ENCODE results near the gene SNX11.

SNX11 gene

GRCh38 chr17:48131216-48131824, 23.8 kb downstream of the SNX11 start:
- Histone ChIP-seq H3K27ac (ENCODE audit: low read length) (no peak overlapping the region), H3K27me3 (ENCODE audit: control insufficient read depth, insufficient read depth, low read length) (no peaks in the 10 kb centered on the region), H3K9me3 (ENCODE audit: control insufficient read depth, insufficient read depth, low read length) (no peaks in the 10 kb centered on the region), H3K36me3 (ENCODE audit: control insufficient read depth, insufficient read depth, low read length) (no peaks in the 10 kb centered on the region), H3K4me1 (ENCODE audit: control insufficient read depth, insufficient read depth, low read length) (no peaks in the 10 kb centered on the region), H3K4me3 (ENCODE audit: low read length) (no peak overlapping the region)
- no CpG with 5 or more reads among the region's 4 CpGs for WGBS (ENCODE audit: insufficient coverage, insufficient read length)
- peak; percentile 76 for DNase-seq (ENCODE audit: low read depth, low spot score)

- no peak for DNase-seq (ENCODE audit: low read depth, low spot score)
- Histone ChIP-seq H3K27ac (ENCODE audit: low read length) (no peak overlapping the region), H3K4me3 (ENCODE audit: low read length) (no peak overlapping the region), H3K4me1 (ENCODE audit: control insufficient read depth, insufficient read depth, low read length) (no peaks in the 10 kb centered on the region), H3K9me3 (ENCODE audit: control insufficient read depth, insufficient read depth, low read length) (no peaks in the 10 kb centered on the region), H3K36me3 (ENCODE audit: control insufficient read depth, insufficient read depth, low read length) (no peaks in the 10 kb centered on the region), H3K27me3 (ENCODE audit: control insufficient read depth, insufficient read depth, low read length) (no peaks in the 10 kb centered on the region)
- no CpG with 5 or more reads among the region's 5 CpGs for WGBS (ENCODE audit: insufficient coverage, insufficient read length)
Observed at GRCh38 chr17:48132385-48132784, 24.8 kb downstream of the SNX11 start.

- no peaks in the 10 kb centered on the region for H3K36me3 ChIP-seq (ENCODE audit: control insufficient read depth, insufficient read depth, low read length)
- no peak overlapping the region for H3K4me3 ChIP-seq (ENCODE audit: low read length)
- no peaks in the 10 kb centered on the region for H3K9me3 ChIP-seq (ENCODE audit: control insufficient read depth, insufficient read depth, low read length)
- DNase-seq (ENCODE audit: low read depth, low spot score): no peak
- WGBS (ENCODE audit: insufficient coverage, insufficient read length): no CpG with 5 or more reads among the region's 3 CpGs
- no peak overlapping the region for H3K27ac ChIP-seq (ENCODE audit: low read length)
- no peaks in the 10 kb centered on the region for H3K27me3 ChIP-seq (ENCODE audit: control insufficient read depth, insufficient read depth, low read length)
- no peaks in the 10 kb centered on the region for H3K4me1 ChIP-seq (ENCODE audit: control insufficient read depth, insufficient read depth, low read length)
Observed at GRCh38 chr17:48134912-48135480, 27.4 kb downstream of the SNX11 start.

GRCh38 chr17:48137656-48138055, 30.1 kb downstream of the SNX11 start:
- no peak overlapping the region for H3K4me3 ChIP-seq (ENCODE audit: low read length)
- no peaks in the 10 kb centered on the region for H3K9me3 ChIP-seq (ENCODE audit: control insufficient read depth, insufficient read depth, low read length)
- H3K36me3 ChIP-seq (ENCODE audit: control insufficient read depth, insufficient read depth, low read length): no peaks in the 10 kb centered on the region
- no peak overlapping the region for H3K27ac ChIP-seq (ENCODE audit: low read length)
- no peaks in the 10 kb centered on the region for H3K27me3 ChIP-seq (ENCODE audit: control insufficient read depth, insufficient read depth, low read length)
- DNase-seq (ENCODE audit: low read depth, low spot score): no peak
- H3K4me1 ChIP-seq (ENCODE audit: control insufficient read depth, insufficient read depth, low read length): no peaks in the 10 kb centered on the region
- WGBS (ENCODE audit: insufficient coverage, insufficient read length): no CpG with 5 or more reads among the region's 1 CpG

GRCh38 chr17:48139944-48140343, 32.4 kb downstream of the SNX11 start:
- H3K27me3 ChIP-seq (ENCODE audit: control insufficient read depth, insufficient read depth, low read length): no peaks in the 10 kb centered on the region
- no peaks in the 10 kb centered on the region for H3K36me3 ChIP-seq (ENCODE audit: control insufficient read depth, insufficient read depth, low read length)
- no peak overlapping the region for H3K4me3 ChIP-seq (ENCODE audit: low read length)
- DNase-seq (ENCODE audit: low read depth, low spot score): no peak
- no peak overlapping the region for H3K27ac ChIP-seq (ENCODE audit: low read length)
- no CpG with 5 or more reads among the region's 2 CpGs for WGBS (ENCODE audit: insufficient coverage, insufficient read length)
- no peaks in the 10 kb centered on the region for H3K4me1 ChIP-seq (ENCODE audit: control insufficient read depth, insufficient read depth, low read length)
- no peaks in the 10 kb centered on the region for H3K9me3 ChIP-seq (ENCODE audit: control insufficient read depth, insufficient read depth, low read length)

GRCh38 chr17:48143629-48144028, 36.1 kb downstream of the SNX11 start:
- Histone ChIP-seq H3K4me1 (ENCODE audit: control insufficient read depth, insufficient read depth, low read length) (no peaks in the 10 kb centered on the region), H3K36me3 (ENCODE audit: control insufficient read depth, insufficient read depth, low read length) (no peaks in the 10 kb centered on the region), H3K27ac (ENCODE audit: low read length) (no peak overlapping the region), H3K9me3 (ENCODE audit: control insufficient read depth, insufficient read depth, low read length) (no peaks in the 10 kb centered on the region), H3K27me3 (ENCODE audit: control insufficient read depth, insufficient read depth, low read length) (no peaks in the 10 kb centered on the region), H3K4me3 (ENCODE audit: low read length) (no peak overlapping the region)
- WGBS (ENCODE audit: insufficient coverage, insufficient read length): no CpG with 5 or more reads among the region's 6 CpGs
- no peak for DNase-seq (ENCODE audit: low read depth, low spot score)

GRCh38 chr17:48144231-48144630, 36.7 kb downstream of the SNX11 start:
- Histone ChIP-seq H3K4me3 (ENCODE audit: low read length) (no peak overlapping the region), H3K27ac (ENCODE audit: low read length) (no peak overlapping the region), H3K36me3 (ENCODE audit: control insufficient read depth, insufficient read depth, low read length) (no peaks in the 10 kb centered on the region), H3K4me1 (ENCODE audit: control insufficient read depth, insufficient read depth, low read length) (no peaks in the 10 kb centered on the region), H3K9me3 (ENCODE audit: control insufficient read depth, insufficient read depth, low read length) (no peaks in the 10 kb centered on the region), H3K27me3 (ENCODE audit: control insufficient read depth, insufficient read depth, low read length) (no peaks in the 10 kb centered on the region)
- DNase-seq (ENCODE audit: low read depth, low spot score): no peak
- WGBS (ENCODE audit: insufficient coverage, insufficient read length): no CpG with 5 or more reads among the region's 8 CpGs

GRCh38 chr17:48144976-48145798, 37.6 kb downstream of the SNX11 start:
- no peak overlapping the region for H3K27ac ChIP-seq (ENCODE audit: low read length)
- H3K9me3 ChIP-seq (ENCODE audit: control insufficient read depth, insufficient read depth, low read length): no peaks in the 10 kb centered on the region
- H3K36me3 ChIP-seq (ENCODE audit: control insufficient read depth, insufficient read depth, low read length): no peaks in the 10 kb centered on the region
- no peak for DNase-seq (ENCODE audit: low read depth, low spot score)
- H3K27me3 ChIP-seq (ENCODE audit: control insufficient read depth, insufficient read depth, low read length): no peaks in the 10 kb centered on the region
- no peak overlapping the region for H3K4me3 ChIP-seq (ENCODE audit: low read length)
- H3K4me1 ChIP-seq (ENCODE audit: control insufficient read depth, insufficient read depth, low read length): no peaks in the 10 kb centered on the region
- no CpG with 5 or more reads among the region's 3 CpGs for WGBS (ENCODE audit: insufficient coverage, insufficient read length)

- Histone ChIP-seq H3K27me3 (ENCODE audit: control insufficient read depth, insufficient read depth, low read length) (no peaks in the 10 kb centered on the region), H3K27ac (ENCODE audit: low read length) (no peak overlapping the region), H3K4me1 (ENCODE audit: control insufficient read depth, insufficient read depth, low read length) (no peaks in the 10 kb centered on the region), H3K9me3 (ENCODE audit: control insufficient read depth, insufficient read depth, low read length) (no peaks in the 10 kb centered on the region), H3K36me3 (ENCODE audit: control insufficient read depth, insufficient read depth, low read length) (no peaks in the 10 kb centered on the region), H3K4me3 (ENCODE audit: low read length) (no peak overlapping the region)
- WGBS (ENCODE audit: insufficient coverage, insufficient read length): no CpG with 5 or more reads among the region's 14 CpGs
- no peak for DNase-seq (ENCODE audit: low read depth, low spot score)
Observed at GRCh38 chr17:48148029-48148770, 40.6 kb downstream of the SNX11 start.
